Activated T-cell treated with anti-CD3 and anti-CD28 coated beads, Interleukin-2, amount 50 U/mL, for 24 hours (primary cell): ENCODE measurements around the gene SOX5.

Experiments used
- DNase-seq: peaks from one replicate; pipeline ENCODE4 v3.0.0-alpha.2; 2020
- H3K27ac Mint-ChIP-seq: 2 replicates; pipeline ENCODE4 v1.8.0; 2020; ENCODE audit warnings: mild to moderate bottlenecking, mixed read lengths
- H3K27me3 Mint-ChIP-seq: 2 replicates; pipeline ENCODE4 v1.8.0; 2020; ENCODE audit warnings: mixed read lengths
- H3K36me3 Mint-ChIP-seq: 2 replicates; pipeline ENCODE4 v1.8.0; 2020; ENCODE audit warnings: low read depth, mixed read lengths
- H3K4me1 Mint-ChIP-seq: 2 replicates; pipeline ENCODE4 v1.8.0; 2020; ENCODE audit warnings: low read depth, mixed read lengths
- H3K4me3 Mint-ChIP-seq: 2 replicates; pipeline ENCODE4 v1.8.0; 2020; ENCODE audit warnings: mild to moderate bottlenecking, moderate library complexity, mixed read lengths
- H3K9me3 Mint-ChIP-seq: 2 replicates; pipeline ENCODE4 v1.8.0; 2020; ENCODE audit warnings: mixed read lengths

Gene SOX5

DNA sequence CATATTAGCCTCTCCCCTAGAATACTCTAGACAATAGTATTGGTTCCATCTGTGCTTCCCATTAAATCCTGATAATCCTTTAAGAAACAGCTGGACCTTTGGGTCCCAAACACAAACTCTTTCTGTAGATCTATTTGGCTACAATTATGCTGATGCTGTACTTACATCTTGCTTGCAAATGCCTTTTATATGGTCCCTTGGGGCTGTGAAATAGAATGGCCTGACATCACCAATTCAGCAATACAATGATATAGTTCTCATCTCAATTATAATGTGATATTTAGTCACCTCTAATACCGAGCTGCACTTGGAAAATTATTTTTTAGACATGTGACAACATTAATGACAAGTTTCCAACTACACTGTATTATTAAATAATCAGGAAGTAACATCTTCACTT lies 261.5 kb downstream of the SOX5 start:
- H3K27me3 Mint-ChIP-seq, result no peaks in the 10 kb centered on the region

DNA sequence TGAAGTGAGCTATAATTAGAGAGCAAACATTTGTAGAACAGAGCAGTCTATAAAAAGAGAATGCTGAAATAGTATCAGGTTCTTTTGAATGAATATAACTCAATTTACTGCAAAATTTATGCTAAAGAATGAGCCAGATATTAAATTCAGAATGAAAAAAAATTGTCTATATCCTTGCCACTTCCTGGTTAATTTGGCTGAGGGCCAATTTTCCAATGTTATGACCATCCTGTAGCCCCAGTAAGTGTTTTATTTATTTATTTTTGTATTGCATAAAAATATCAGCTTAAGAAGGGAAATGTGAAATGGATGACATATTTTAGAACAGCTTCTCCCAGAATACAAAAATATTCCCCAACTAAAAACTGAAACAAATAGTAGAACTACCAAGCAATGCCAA lies 263.4 kb downstream of the SOX5 start:
- Mint-ChIP-seq H3K4me1 (no peaks in the 10 kb centered on the region), H3K36me3 (no peaks in the 10 kb centered on the region), H3K9me3 (peaks cover 4% of the 10 kb centered on the region), H3K27ac (no peak overlapping the region), H3K27me3 (no peaks in the 10 kb centered on the region), H3K4me3 (no peak overlapping the region)
- DNase-seq, result no peak

More for the DNA sequence above, 261.5 kb downstream of the SOX5 start:
- no peak overlapping the region for H3K27ac Mint-ChIP-seq
- H3K36me3 Mint-ChIP-seq, result no peaks in the 10 kb centered on the region
- H3K9me3 Mint-ChIP-seq, result peaks cover 4% of the 10 kb centered on the region
- H3K4me3 Mint-ChIP-seq, result no peak overlapping the region
- DNase-seq, result no peak
- no peaks in the 10 kb centered on the region for H3K4me1 Mint-ChIP-seq

DNA sequence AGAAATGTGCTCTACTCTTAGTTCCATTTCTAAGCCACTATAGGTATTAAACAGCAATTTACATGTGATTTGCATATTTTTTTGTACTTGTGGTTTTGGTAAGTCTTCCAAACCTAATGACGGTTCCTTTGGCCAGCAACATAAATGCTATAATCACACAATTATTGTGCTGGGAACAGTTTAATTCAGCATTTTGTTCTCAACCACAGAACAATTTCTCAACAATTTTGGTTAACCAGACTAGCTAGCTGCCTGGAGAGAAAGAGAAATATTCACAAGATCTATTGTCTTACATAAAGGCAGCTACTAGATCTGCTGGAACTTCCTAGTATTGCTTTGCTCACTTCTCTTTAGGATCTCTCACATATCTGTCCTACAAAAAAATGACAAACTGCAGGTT lies 265.3 kb downstream of the SOX5 start:
- H3K4me3 Mint-ChIP-seq, result no peak overlapping the region
- no peaks in the 10 kb centered on the region for H3K27me3 Mint-ChIP-seq
- DNase-seq, result no peak
- no peak overlapping the region for H3K27ac Mint-ChIP-seq
- H3K36me3 Mint-ChIP-seq, result no peaks in the 10 kb centered on the region
- H3K4me1 Mint-ChIP-seq, result no peaks in the 10 kb centered on the region
- H3K9me3 Mint-ChIP-seq, result peaks cover 4% of the 10 kb centered on the region

DNA sequence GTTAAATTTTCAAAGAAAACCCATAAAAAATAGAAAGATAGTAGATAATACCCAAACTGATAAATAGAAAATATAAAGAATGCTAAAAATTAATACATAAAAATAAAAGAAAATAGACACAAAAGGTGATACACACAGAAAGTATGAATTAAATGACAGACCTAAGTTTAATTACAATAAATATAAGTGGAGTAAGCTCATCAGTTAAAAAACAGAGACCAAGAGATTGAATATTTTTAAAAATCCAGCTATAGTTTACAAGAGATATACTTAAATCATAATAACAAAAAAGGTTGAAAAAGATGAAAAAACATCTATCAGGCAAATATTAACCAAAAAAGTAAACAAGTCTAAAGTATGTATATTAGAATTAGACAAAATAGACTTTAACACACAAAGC lies 268.2 kb downstream of the SOX5 start:
- peaks cover 4% of the 10 kb centered on the region for H3K9me3 Mint-ChIP-seq

DNA sequence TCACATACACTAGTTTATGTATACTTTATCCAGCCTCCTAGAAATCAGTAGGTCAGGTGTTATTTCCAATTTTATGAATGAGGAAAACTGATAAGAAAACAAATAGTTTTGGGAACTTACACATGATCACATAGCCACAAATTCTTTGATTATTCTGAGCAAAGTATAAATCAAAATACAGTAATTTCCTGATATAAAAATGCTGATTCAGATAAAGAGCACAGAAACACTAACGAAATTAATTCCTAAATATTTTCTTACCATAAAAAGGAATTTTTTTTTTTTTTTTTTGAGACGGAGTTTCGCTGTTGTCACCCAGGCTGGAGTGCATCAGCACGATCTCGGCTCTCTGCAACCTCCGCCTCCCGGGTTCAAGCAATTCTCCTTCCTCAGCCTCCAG lies 275.4 kb downstream of the SOX5 start:
- Mint-ChIP-seq H3K4me3 (no peak overlapping the region), H3K27me3 (no peaks in the 10 kb centered on the region), H3K9me3 (no peaks in the 10 kb centered on the region)

More for the DNA sequence above, 268.2 kb downstream of the SOX5 start:
- Mint-ChIP-seq H3K27me3 (no peaks in the 10 kb centered on the region), H3K36me3 (no peaks in the 10 kb centered on the region), H3K4me1 (no peaks in the 10 kb centered on the region), H3K4me3 (no peak overlapping the region), H3K27ac (no peak overlapping the region)
- DNase-seq, result no peak

DNA sequence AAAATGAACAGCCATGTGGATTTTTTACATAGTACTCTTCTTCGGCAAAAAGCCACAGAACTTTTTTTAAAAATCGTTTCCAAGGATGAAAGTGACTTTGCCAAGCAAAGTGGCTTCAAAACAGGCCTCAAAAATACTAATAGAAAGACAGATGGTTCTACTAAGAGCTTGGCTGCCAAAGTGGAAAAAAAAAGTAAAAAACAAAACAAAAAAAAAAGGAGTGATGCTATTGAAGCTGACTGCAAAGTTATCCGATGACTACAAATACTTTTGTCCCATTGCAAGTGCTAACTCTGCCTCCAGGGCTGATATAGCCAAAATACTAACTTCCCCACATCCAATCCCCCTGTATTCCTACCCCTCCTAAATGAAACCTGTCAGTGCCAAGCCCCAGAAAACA lies 277.6 kb downstream of the SOX5 start:
- H3K27ac Mint-ChIP-seq, result no peak overlapping the region
- no peaks in the 10 kb centered on the region for H3K9me3 Mint-ChIP-seq
- no peaks in the 10 kb centered on the region for H3K36me3 Mint-ChIP-seq
- H3K4me3 Mint-ChIP-seq, result no peak overlapping the region
- H3K27me3 Mint-ChIP-seq, result no peaks in the 10 kb centered on the region
- H3K4me1 Mint-ChIP-seq, result no peaks in the 10 kb centered on the region
- DNase-seq, result no peak

More for the DNA sequence above, 275.4 kb downstream of the SOX5 start:
- Mint-ChIP-seq H3K27ac (no peak overlapping the region), H3K36me3 (no peaks in the 10 kb centered on the region), H3K4me1 (no peaks in the 10 kb centered on the region)
- DNase-seq, result no peak

DNA sequence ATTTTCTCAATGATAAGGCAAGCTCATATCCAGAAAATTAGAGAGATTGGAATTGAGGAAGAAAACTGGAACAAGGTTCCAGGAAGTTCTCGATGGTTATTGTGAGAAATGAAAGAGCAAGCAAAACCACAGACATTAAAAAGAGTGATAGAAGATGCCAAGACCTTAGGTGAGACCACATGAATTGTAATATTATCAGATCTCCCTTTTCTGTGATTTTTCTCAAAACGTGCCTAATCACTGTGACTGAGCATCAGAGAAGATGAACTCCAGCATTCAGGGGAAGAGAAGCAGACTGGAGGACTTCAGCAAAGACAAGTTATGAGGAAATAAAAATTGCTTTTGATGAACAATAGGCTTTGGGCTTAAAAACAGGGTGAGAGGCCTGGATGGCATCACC lies 278.8 kb downstream of the SOX5 start:
- no peaks in the 10 kb centered on the region for H3K9me3 Mint-ChIP-seq
- H3K36me3 Mint-ChIP-seq, result no peaks in the 10 kb centered on the region
- H3K4me1 Mint-ChIP-seq, result no peaks in the 10 kb centered on the region
- no peaks in the 10 kb centered on the region for H3K27me3 Mint-ChIP-seq
- no peak overlapping the region for H3K4me3 Mint-ChIP-seq
- no peak for DNase-seq
- no peak overlapping the region for H3K27ac Mint-ChIP-seq

DNA sequence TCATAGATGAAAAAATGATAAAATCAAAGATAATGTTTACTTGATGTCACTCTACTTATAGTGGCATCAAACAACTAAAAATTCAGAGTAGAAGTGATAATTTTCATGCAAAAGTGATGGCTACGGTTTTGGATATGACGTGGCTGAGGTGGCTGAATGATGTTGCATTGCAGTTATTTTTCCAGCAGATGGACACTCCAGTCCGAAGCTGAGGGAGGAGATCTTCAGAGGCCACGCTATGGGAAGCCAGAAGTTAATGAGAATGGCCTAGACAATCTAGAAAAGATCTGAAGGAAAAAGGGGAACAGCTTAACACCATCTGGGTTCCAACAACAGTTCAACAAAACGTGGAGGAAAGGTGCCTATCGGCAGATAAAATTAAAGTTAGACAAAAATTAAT lies 279.8 kb downstream of the SOX5 start:
- DNase-seq, result no peak
- Mint-ChIP-seq H3K27ac (no peak overlapping the region), H3K4me3 (no peak overlapping the region), H3K36me3 (no peaks in the 10 kb centered on the region), H3K27me3 (no peaks in the 10 kb centered on the region), H3K4me1 (no peaks in the 10 kb centered on the region), H3K9me3 (no peaks in the 10 kb centered on the region)

DNA sequence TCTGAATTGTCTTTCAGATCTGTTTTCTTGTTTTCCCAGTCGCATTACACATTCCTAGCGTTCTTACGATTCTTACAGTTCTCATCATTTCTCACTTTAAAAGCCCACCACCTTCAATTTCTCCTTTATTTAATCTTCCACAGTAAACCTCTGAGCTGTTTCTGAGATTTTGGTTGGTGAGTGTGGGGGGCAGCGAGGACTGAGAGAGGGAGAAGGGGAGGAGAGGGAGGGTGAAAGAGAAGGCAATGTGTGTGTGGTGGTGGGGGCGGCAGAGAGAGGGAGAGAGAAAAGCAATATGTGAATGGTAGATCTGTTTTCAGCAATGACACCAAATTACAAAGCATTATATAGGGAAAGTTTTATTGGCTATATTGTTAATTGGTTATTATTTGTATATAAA lies 282.6 kb downstream of the SOX5 start:
- DNase-seq, result no peak
- no peaks in the 10 kb centered on the region for H3K36me3 Mint-ChIP-seq
- no peaks in the 10 kb centered on the region for H3K4me1 Mint-ChIP-seq
- H3K4me3 Mint-ChIP-seq, result no peak overlapping the region
- H3K9me3 Mint-ChIP-seq, result no peaks in the 10 kb centered on the region
- H3K27me3 Mint-ChIP-seq, result no peaks in the 10 kb centered on the region
- H3K27ac Mint-ChIP-seq, result no peak overlapping the region

DNA sequence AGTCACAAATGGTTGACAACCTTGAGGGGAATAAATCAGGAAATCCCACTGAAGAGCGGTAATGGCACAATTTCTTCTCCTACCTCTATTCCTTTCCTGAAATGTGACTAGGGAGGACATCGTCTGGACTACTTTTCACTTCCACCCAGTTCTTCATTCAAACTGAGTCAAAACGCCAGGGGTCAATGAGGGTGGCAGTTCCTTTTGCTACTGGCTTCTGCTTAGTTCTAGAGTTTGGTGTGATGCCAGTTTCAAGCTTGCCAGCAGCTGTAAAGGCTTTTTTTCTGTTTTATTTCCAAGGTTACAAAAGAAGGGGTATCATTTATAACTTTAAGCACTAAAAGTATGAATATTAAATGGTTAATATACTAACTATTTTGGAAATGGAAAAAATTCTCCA lies 286.5 kb downstream of the SOX5 start:
- no peaks in the 10 kb centered on the region for H3K36me3 Mint-ChIP-seq
- no peaks in the 10 kb centered on the region for H3K9me3 Mint-ChIP-seq
- H3K27me3 Mint-ChIP-seq, result no peaks in the 10 kb centered on the region
- H3K4me3 Mint-ChIP-seq, result no peak overlapping the region
- no peaks in the 10 kb centered on the region for H3K4me1 Mint-ChIP-seq
- no peak overlapping the region for H3K27ac Mint-ChIP-seq
- DNase-seq, result no peak

DNA sequence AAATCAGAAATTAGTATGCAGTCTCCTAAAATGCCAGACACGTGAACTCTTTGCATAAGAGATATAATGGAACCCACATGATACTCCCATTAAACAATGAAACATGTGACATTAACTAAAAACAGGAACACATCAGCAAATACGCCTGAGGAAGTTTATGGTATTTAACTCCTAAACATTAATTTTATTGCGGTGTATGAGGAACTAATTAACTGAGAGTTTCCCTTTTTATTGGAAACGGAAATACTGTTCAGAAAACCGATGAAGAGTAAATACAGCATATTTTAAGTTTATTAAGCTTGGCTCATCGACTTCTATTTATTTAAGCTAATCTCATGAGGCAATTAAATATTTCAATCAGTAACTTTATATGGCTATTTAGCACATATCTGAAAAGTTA lies 290.3 kb downstream of the SOX5 start:
- Mint-ChIP-seq H3K36me3 (no peaks in the 10 kb centered on the region), H3K4me1 (no peaks in the 10 kb centered on the region), H3K4me3 (no peak overlapping the region), H3K27me3 (no peaks in the 10 kb centered on the region), H3K9me3 (no peaks in the 10 kb centered on the region), H3K27ac (no peak overlapping the region)
- no peak for DNase-seq

DNA sequence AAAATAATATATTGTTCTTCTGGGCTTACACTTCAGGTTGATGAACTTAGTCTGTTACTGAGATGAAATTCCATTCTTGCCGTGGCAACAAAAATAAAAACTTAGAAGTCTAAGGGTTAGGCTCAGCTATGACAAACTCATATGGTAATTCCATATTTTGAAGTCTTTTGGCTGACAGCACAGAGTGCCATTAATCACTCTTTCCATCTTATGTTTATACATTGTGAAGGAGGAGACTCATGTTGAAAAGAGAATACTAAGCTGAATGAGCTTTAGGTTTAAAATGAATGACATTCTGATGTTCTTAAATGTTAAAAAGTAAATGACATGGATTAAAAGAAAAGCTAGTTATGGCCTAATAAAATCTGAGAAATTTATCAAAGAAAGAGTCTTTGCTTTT lies 291.9 kb downstream of the SOX5 start:
- no peaks in the 10 kb centered on the region for H3K4me1 Mint-ChIP-seq
- no peaks in the 10 kb centered on the region for H3K36me3 Mint-ChIP-seq
- H3K27ac Mint-ChIP-seq, result no peak overlapping the region
- H3K4me3 Mint-ChIP-seq, result no peak overlapping the region
- H3K27me3 Mint-ChIP-seq, result no peaks in the 10 kb centered on the region
- DNase-seq, result no peak
- no peaks in the 10 kb centered on the region for H3K9me3 Mint-ChIP-seq

DNA sequence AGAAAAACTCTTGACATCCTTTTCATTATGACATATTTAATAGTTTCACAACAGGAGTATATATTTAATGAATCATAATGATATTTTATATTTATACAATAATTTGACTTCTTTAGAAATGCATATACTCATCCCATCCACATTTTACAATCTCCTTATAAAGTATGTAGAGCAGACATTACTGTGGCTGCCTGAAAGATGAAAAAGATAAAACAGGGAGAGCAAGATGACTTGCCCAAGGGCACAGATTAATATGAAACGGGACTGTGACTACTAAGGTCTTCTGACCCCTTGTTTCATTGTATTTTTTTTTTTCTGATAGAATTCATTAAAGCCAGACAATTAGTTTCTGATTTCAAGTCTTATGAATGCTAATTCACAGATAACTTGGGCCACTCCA lies 293.6 kb downstream of the SOX5 start:
- Mint-ChIP-seq H3K36me3 (no peaks in the 10 kb centered on the region), H3K27me3 (no peaks in the 10 kb centered on the region), H3K27ac (no peak overlapping the region), H3K4me1 (no peaks in the 10 kb centered on the region), H3K4me3 (no peak overlapping the region), H3K9me3 (peaks cover 6% of the 10 kb centered on the region)
- no peak for DNase-seq

DNA sequence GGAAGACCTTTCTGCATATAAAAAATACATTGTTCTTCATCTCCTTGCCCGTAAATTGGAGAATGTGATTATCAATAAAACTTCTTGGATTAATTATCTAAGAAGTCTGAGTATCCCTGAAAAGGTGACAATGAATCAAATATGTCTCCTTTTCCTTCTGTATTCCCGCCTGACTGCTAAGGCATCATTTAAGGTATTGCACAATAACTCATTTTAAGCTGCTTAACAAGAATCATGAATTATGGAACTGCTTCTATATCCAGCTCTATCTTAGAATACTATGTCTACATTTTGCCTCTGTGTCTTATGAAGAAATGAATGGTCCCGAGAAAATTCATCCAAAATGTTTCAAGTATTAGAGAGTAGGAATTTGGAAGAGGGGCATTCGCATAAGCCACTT lies 294.4 kb downstream of the SOX5 start:
- Mint-ChIP-seq H3K36me3 (no peaks in the 10 kb centered on the region), H3K27me3 (no peaks in the 10 kb centered on the region), H3K9me3 (peaks cover 6% of the 10 kb centered on the region), H3K27ac (no peak overlapping the region), H3K4me3 (no peak overlapping the region), H3K4me1 (no peaks in the 10 kb centered on the region)
- DNase-seq, result no peak

DNA sequence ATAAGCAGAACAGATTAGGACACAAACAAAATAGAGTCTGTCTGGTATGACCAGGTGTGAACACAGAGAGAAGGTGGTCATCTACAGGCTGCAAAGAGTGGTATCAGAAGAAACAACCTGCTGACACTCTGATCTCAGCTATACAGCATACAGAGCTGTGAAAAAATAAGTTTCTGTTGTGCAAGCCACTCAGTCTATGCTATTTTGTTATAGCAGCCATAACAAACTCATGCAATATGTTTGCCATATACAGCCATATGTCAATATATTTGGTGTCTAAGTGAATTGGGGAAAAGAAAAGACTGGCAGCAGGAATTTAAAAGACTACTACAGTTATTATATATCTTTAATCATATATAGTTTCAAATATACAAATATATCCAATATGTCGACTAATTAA lies 300.9 kb downstream of the SOX5 start:
- DNase-seq, result no peak
- peaks cover 9% of the 10 kb centered on the region for H3K9me3 Mint-ChIP-seq
- H3K4me1 Mint-ChIP-seq, result no peaks in the 10 kb centered on the region
- H3K36me3 Mint-ChIP-seq, result no peaks in the 10 kb centered on the region
- no peak overlapping the region for H3K27ac Mint-ChIP-seq
- no peaks in the 10 kb centered on the region for H3K27me3 Mint-ChIP-seq
- H3K4me3 Mint-ChIP-seq, result no peak overlapping the region

DNA sequence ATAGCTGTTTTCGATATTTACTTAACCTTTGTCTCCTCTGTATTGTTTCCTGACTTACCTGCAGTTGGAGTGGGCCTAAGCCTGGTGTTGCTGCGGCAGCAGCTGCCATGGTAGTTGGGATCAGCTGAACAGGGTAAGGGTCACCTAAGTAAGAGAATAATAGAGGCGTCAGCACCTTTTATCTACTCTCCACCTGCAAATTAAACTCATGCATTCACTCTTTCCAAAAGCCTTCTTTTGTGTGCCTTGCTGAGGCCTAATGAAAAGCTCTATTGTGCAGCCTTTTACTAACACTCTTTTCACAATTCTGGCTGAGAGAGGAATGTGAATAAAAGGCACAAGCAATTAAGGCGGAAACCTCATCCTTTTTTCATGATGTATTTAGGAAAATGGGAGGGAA lies 308.7 kb downstream of the SOX5 start:
- Mint-ChIP-seq H3K36me3 (no peaks in the 10 kb centered on the region), H3K4me1 (no peaks in the 10 kb centered on the region), H3K27ac (no peak overlapping the region), H3K27me3 (no peaks in the 10 kb centered on the region), H3K9me3 (peaks cover 10% of the 10 kb centered on the region), H3K4me3 (no peak overlapping the region)
- DNase-seq, result no peak
